GM18868 (cell line): ENCODE results near the gene HSD17B3.
"Not testable (repeated sequence)": the region's sequence is repeated elsewhere in the genome, so short reads cannot be mapped to it uniquely, and the experiment has no call there.

Experiments
- ATAC-seq: cut with Tn5 transposase; IDR thresholded peaks from one replicate; pipeline ENCODE4 v1.9.1; 2021; ENCODE audit warnings: mild to moderate bottlenecking, moderate library complexity; ENCODE audit not compliant: unreplicated experiment

Gene HSD17B3

DNA sequence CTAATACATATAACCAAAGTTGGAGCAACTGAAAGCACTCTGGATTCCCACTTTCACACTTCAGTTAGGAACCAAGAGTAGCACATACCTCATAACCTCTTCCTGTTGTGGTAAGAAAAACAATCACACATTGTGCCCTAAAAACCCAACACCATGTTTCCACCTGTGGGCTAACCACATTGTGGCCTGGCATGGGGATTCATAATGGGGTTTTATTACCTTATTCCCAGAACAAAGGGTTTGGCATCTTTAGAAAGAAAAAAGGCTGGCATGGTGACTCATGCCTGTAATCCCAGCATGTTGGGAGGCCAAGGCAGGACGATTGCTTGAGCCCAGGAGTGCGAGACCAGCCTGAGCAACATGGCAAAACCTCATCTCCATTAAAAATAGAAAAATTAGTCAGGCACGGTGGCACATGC, 60.6 kb downstream of the HSD17B3 start:
- ATAC-seq: no peak

GRCh38 chr9:96236854-96237550, 65.0 kb downstream of the HSD17B3 start:
- ATAC-seq: no peak

DNA sequence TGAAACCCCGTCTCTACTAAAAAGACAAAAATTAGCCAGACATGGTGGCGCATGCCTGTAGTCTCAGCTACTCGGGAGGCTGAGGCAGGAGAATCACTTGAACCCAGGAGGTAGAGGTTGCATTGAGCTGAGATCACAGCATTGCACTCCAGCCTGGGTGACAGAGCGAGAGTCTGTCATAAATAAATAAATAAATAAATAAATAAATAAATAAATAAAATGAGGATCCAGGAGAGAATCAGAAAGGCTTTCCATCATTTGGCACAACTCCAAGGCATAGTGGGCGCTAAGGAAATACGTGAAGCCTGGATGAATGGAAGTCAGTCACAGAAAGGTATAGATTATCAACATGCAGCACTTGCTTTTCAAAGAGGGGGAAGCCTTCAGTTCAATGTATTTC, 65.6 kb downstream of the HSD17B3 start:
- not testable (repeated sequence) for ATAC-seq

DNA sequence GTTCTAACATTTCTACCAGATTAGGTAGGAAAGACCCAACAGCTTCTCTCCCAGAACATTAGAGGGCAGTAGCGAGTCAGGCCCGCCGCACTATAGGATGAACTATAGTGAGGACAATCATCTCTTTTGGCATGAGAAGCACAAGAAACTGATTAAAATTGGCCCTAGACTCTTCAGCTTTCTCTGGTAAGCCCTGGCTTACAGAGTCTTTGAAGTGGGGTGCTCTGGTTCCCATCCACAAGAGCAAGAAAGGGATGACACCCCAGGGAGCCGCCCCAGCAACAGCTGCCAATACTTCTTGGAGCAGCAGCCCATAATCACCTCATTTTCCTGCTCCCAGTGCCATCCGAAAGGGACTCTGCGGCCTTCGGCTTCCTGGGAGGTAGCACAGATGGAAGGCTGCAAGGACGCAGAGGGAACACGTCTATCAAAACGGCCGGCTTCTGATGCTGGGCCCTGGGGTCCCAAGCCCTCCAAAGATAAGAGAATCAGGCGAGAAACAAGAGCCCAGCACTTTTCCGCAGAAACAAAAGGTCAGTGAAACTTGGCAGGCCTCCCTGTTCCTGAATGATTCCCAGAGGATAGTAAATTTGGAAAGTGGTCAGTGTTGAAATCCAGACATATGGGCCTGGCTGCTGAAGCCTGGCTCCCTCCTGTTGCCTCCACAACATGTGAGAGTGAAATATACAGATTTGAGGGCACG, 69.3 kb downstream of the HSD17B3 start:
- ATAC-seq: no peak

DNA sequence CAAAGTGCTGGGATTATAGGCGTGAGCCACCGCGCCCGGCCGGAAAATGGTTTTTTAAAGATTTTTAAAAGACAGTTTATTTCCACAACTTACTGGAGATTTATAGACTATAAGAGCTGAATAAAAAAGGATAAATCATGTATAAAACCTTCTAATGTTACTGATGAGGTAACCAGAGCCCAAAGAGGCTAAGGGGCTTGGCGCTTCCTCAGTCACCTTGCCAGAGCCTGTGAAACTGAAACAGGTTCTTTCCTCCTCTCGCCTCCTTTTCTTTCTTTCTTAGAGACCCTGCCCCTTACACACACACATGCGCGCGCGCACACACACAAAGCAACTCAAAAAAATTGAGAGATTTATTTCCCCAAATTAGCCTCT, 69.8 kb downstream of the HSD17B3 start:
- no peak for ATAC-seq

GRCh38 chr9:96230002-96230401, 72.0 kb downstream of the HSD17B3 start:
- ATAC-seq: no peak

GRCh38 chr9:96222132-96222531, 79.8 kb downstream of the HSD17B3 start:
- no peak for ATAC-seq

- no peak for ATAC-seq
These were observed 82.1 kb downstream of the HSD17B3 start for GRCh38 chr9:96219900-96220257.

- ATAC-seq: no peak
These were observed 82.7 kb downstream of the HSD17B3 start for GRCh38 chr9:96219026-96219899.

DNA sequence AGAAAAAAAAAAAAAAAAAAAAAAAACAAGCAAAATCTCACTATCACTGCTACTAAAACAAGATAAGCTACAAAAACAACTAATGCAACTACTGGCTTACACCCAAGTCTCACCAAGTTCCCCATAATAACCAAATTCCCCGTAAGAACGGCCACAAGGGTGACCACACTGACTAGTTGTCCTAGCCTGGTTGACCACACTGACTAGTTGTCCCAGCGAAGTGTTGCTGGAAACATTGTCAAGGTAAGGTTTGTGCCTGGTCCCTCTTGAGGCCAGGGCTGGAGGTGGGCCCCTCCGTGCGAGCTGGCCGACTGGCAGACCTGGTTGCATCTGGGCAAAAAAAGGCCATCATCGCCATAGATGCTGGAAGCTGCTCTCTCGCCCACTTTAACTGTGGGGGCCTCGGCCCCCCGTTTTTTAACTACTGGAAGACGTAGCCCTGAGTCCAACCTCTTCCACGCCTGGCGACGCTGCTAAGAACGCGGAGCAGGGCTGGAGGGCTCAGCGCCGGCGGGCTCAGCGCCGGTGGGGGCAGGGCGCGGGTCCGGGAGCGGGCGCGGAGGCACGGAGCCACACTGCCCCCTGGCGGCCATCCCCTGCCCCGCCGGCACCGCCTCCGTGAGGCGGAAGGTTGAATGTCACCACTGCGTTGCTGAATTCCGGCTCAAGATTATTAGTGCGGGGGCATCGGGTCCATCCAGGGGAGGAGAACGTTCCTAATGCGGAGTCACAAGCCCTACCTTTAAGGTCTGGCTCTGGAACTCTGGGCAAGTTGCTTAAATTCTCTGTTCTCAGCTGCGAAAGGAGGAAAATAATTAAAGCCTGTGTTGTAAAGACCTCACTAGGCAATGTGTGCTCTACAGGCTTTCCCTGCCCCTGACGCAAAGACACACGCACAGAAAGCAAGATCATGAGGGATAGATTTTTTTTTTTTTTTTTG, 84.0 kb downstream of the HSD17B3 start:
- peak; percentile 78 for ATAC-seq

DNA sequence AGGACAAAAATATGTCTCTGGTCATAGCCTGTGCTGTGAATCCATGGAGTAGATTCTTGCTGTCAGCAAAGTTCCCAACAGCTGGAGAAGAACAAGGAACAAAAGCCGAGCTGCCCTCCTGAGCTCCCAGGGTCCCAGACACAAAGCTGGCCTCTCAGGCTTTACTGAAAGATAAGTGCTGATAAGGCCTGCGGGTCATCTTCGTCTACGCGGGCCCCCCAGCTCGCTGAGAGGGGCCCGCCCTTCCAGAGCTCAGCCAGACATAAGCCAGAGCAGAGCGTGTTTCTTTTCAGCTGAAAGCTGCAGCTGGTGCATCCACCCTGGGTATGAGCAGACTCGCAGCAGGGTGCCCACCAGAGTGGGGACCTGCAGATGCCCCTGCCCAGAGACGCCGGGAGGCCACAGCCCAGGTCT, 84.7 kb downstream of the HSD17B3 start:
- no peak for ATAC-seq

DNA sequence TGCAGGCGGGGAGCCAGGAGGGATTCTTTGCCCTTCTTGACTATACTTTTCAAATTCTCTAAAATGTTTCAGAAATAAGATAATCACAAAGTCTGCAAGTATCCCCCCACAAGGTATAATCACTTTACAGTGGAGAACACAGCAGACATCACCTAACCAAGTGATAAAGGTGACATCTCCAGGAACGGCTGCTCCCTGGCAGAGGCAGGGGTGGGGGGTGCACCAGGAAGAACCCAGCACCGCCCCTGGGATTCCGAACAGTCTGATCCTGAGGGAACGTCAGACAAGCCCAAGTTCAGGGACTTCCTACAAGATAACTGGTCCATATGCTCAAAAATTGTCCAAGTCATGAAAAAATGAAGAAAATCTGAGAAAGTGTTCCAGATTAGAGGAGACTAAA, 85.4 kb downstream of the HSD17B3 start:
- ATAC-seq: no peak

DNA sequence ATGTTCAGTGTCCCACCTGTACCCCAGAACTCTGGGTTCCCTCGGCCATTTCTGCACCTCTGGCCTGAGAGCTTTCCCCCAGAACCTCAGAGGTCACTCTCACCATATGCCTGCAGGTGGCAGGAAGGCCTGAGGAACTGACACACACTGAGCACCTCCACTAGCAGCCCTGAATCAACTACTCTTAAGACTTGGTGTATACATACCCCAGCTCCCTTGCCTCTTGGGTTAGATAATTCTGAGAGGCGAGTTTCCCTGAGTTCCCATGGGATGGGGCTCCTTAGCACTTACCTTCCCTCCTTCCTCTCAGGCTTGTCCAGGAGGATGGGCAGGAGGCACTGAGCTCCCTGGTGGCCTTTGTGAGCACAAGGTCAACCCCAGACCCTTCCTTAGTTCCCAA, 86.1 kb downstream of the HSD17B3 start:
- ATAC-seq: no peak

DNA sequence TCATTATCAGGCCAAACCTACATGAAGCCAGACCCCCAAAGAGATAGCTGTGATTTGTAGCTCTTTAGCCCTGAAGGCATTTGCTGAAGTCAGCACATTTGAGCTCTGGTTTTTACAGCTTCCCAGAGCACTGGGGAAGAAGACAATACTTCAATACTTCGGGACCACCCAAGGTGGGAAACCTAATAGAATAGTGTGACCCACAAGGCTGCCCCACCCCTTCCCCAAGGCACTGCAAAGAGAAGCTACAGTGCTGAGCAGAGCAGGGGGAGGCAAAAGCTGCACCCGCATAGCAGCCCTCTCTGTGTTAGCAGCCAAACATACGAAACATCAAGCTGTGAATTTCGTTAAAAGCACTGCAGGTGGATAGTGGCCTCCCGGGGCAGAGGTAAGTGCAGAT, 87.3 kb downstream of the HSD17B3 start:
- no peak for ATAC-seq

GRCh38 chr9:96209407-96210271, 92.3 kb downstream of the HSD17B3 start:
- no peak for ATAC-seq

- ATAC-seq: no peak
These were observed 95.7 kb downstream of the HSD17B3 start for GRCh38 chr9:96206156-96206751.

DNA sequence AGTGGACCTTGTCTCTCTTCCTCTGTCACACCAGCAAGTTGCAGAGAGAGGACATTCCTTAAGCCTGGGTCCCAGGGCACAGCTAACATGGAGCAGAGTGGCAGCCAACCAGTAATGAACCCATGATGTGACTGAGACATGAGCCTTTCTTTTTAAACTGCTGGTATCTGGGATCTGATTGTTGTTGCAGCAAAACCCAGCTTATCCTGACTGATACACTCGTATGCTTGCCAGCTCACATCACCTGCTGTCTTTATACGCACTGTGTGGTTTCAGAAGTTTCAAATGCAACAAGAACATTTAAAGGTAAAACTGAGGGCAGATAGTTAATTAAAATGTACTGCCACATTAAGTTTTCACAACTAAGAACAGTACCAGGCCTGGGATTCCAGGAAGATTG, 97.1 kb downstream of the HSD17B3 start:
- no peak for ATAC-seq

- no peak for ATAC-seq
These were observed 98.0 kb downstream of the HSD17B3 start for GRCh38 chr9:96203867-96204501.
